Lung (tissue), 12 donors: Measurements from ENCODE around the gene CLEC2L. TPM values are rescaled to one million over a fixed set of nuclear protein-coding genes. Genes with fewer than 3 reads are reported as not detected.

ENCODE experiments used
- ATAC-seq: fragments of 200-7000 bp; cut with Tn5 transposase; one replicate; pipeline ENCODE4 v1.9.1; 2020; ENCODE audit warnings: moderate number of reproducible peaks; ENCODE audit not compliant: insufficient read depth, low FRiP score
- DNase-seq, 3 donors: peaks; one replicate each; pipeline ENCODE4 v3.0.0-alpha.2; 2013 to 2017
- H3K27ac ChIP-seq, 2 donors: one replicate each; pipeline ENCODE4 v1.5.1; 2013; ENCODE audit warnings: mild to moderate bottlenecking in 2 of 2, moderate library complexity in 2 of 2, control low read depth in 1 of 2, inconsistent platforms in 1 of 2, low read depth in 1 of 2, low read length in 1 of 2
- H3K27me3 ChIP-seq, 3 donors: one replicate each; pipeline ENCODE4 v1.5.1; 2013; ENCODE audit warnings: low read length in 2 of 3; ENCODE audit not compliant: control insufficient read depth in 3 of 3, insufficient read depth in 3 of 3
- H3K36me3 ChIP-seq, 4 donors: one replicate each; pipeline ENCODE4 v1.5.1; 2013; ENCODE audit warnings: low read length in 4 of 4, mild to moderate bottlenecking in 1 of 4, moderate library complexity in 1 of 4; ENCODE audit not compliant: control insufficient read depth in 4 of 4, insufficient read depth in 4 of 4
- H3K4me1 ChIP-seq, 5 donors: one replicate each; pipeline ENCODE4 v1.5.1; 2013; ENCODE audit warnings: low read length in 5 of 5, mild to moderate bottlenecking in 2 of 5, moderate library complexity in 1 of 5; ENCODE audit not compliant: control insufficient read depth in 5 of 5, insufficient read depth in 5 of 5
- H3K4me3 ChIP-seq: one replicate; pipeline ENCODE4 v1.5.1; 2013; ENCODE audit warnings: mild to moderate bottlenecking, control low read depth, moderate library complexity
- H3K9ac ChIP-seq, 2 donors: one replicate each; pipeline ENCODE4 v1.5.1; 2013; ENCODE audit warnings: low read length in 2 of 2, control low read depth in 1 of 2; ENCODE audit not compliant: insufficient read depth in 1 of 2
- H3K9me3 ChIP-seq, 4 donors: one replicate each; pipeline ENCODE4 v1.5.1; 2013; ENCODE audit warnings: low read length in 3 of 4, mild to moderate bottlenecking in 1 of 4, moderate library complexity in 1 of 4; ENCODE audit not compliant: control insufficient read depth in 4 of 4, insufficient read depth in 3 of 4
- CTCF ChIP-seq: IDR thresholded peaks from 2 replicates; pipeline ENCODE4 v1.5.1; 2012; ENCODE audit warnings: mild to moderate bottlenecking; ENCODE audit errors: control extremely low read depth, extremely low read depth
- WGBS, 2 donors: extraction: QIAGEN DNeasy Blood & Tissue Kit; methylation state at CpG; one replicate each; pipeline ENCODE4 v1.1.7; 2013; 5-methylcytosine and 5-hydroxymethylcytosine counted together
- polyA plus RNA-seq, 2 donors: library from polyadenylated mRNA; stranded (reverse); fragments of 200-250 nt; gene quantifications; one replicate each; pipeline ENCODE4 v1.2.1, GENCODE V29; 2013
- total RNA-seq, 2 donors: library from RNA; depleted of rRNA in 1 of 2; stranded (reverse); fragments of >200 nt in 1 of 2; gene quantifications; one replicate each; pipeline ENCODE4 v1.2.1, GENCODE V29; 2014 to 2021
- donor health status: control.
- donor health status: control.
- donor health status: Bipolar disorder and iron deficiency.
- donor health status: healthy.
- donor health status: DM: yes; HTN: yes; CAD: no.

The CLEC2L gene
- total and polyA plus RNA-seq, 4 donors, result 0.03 TPM; not detected in 3

- Histone ChIP-seq H3K27me3 (peaks cover 0 to 4% (median 0%) of the 10 kb centered on the region in 3 donors), H3K9ac (no peak overlapping the region), H3K36me3 (no peaks in the 10 kb centered on the region), H3K4me3 (no peak overlapping the region), H3K9me3 (peaks cover 0 to 2% (median 0%) of the 10 kb centered on the region in 4 donors), H3K4me1 (peaks cover 0 to 1% (median 0%) of the 10 kb centered on the region in 5 donors), H3K27ac (no peak overlapping the region)
- 97 to 98% methylated on average over 1 of the region's 1 CpG for WGBS, 2 donors
- DNase-seq (no peak), ATAC-seq (no peak)
- no peak for TF ChIP-seq CTCF
These were observed 7.6 kb downstream of the CLEC2L start for GRCh38 chr7:139531094-139531493.

GRCh38 chr7:139532636-139533155, 9.2 kb downstream of the CLEC2L start:
- Histone ChIP-seq H3K9me3 (peaks cover 0 to 2% (median 0%) of the 10 kb centered on the region in 4 donors), H3K4me3 (no peak overlapping the region), H3K27me3 (peaks cover 0 to 4% (median 0%) of the 10 kb centered on the region in 3 donors), H3K27ac (no peak overlapping the region), H3K36me3 (no peaks in the 10 kb centered on the region), H3K9ac (no peak overlapping the region), H3K4me1 (no peaks in the 10 kb centered on the region)
- no peak for TF ChIP-seq CTCF
- WGBS, 2 donors, result 75 to 85% methylated on average over 6 of the region's 6 CpGs
- DNase-seq, result no peak
- ATAC-seq, result no peak

- WGBS, 2 donors, result 92 to 94% methylated on average over 9 of the region's 9 CpGs
- no peak overlapping the region for H3K4me3 ChIP-seq
- H3K36me3 ChIP-seq, result no peaks in the 10 kb centered on the region
- H3K27me3 ChIP-seq, result no peaks in the 10 kb centered on the region
- no peak for DNase-seq
- ATAC-seq, result no peak
- H3K9ac ChIP-seq, result no peak overlapping the region
- H3K27ac ChIP-seq, result no peak overlapping the region
- no peak for TF ChIP-seq CTCF
- H3K9me3 ChIP-seq, result peaks cover 0 to 2% (median 0%) of the 10 kb centered on the region in 4 donors
- H3K4me1 ChIP-seq, result peaks cover 0 to 5% (median 0%) of the 10 kb centered on the region in 5 donors
These were observed 10.6 kb downstream of the CLEC2L start for GRCh38 chr7:139534096-139534495.
